GM19099 (cell line): ENCODE data around the gene ATG4B.

Experiments
- POLR2A ChIP-seq: IDR thresholded peaks from 3 replicates; pipeline ENCODE4 v1.6.1; 2011; ENCODE audit warnings: low read depth; ENCODE audit not compliant: insufficient read length; ENCODE audit errors: extremely low read depth

ATG4B gene

GRCh38 chr2:241612156-241613016 is 25.1 kb upstream of the ATG4B start:
- TF ChIP-seq POLR2A: no peak

GRCh38 chr2:241613017-241613780 is 24.3 kb upstream of the ATG4B start:
- TF ChIP-seq POLR2A: no peak

- TF ChIP-seq POLR2A: no peak
Observed at GRCh38 chr2:241615041-241615440, 22.5 kb upstream of the ATG4B start.

- no peak for TF ChIP-seq POLR2A
Observed at GRCh38 chr2:241615522-241616052, 21.9 kb upstream of the ATG4B start.

GRCh38 chr2:241616168-241617125 is 21.0 kb upstream of the ATG4B start:
- TF ChIP-seq POLR2A: no peak

DNA sequence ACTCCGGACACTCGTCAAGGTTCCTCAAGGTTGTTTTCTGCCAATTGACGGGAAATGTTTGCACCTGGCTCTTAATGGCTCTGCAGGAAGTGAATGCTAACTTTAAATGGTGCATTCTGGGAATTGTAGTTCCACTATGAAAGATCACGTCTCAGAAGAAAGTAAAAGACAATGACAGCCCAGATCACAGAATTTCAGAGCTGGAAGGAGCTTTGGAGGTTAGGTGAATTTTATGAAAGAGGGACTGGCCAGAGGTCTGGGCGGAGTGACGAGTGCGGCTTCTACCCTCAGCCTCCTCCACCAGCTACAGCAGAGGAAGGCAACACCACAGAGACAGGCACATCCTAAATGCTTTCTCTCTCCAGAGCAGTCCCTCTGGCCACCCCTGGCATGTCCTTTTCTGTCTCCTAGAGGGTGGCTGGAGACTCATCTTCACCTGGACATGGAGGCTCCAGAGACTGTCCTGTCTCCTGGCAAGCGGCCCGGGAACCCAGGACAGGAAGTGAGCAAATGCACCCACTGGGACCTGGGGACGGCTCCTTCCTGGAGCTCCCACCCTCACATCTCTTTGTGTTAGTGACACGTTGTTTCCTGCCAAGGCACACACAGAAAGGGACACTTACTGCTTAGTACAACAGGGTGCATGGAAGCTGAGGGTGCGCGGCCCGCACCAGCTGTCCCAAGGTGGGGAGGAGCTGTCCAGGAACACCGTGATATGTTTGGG is 19.9 kb upstream of the ATG4B start:
- TF ChIP-seq POLR2A: no peak

GRCh38 chr2:241618296-241618805 is 19.1 kb upstream of the ATG4B start:
- TF ChIP-seq POLR2A: no peak

GRCh38 chr2:241618829-241619228 is 18.7 kb upstream of the ATG4B start:
- no peak for TF ChIP-seq POLR2A

DNA sequence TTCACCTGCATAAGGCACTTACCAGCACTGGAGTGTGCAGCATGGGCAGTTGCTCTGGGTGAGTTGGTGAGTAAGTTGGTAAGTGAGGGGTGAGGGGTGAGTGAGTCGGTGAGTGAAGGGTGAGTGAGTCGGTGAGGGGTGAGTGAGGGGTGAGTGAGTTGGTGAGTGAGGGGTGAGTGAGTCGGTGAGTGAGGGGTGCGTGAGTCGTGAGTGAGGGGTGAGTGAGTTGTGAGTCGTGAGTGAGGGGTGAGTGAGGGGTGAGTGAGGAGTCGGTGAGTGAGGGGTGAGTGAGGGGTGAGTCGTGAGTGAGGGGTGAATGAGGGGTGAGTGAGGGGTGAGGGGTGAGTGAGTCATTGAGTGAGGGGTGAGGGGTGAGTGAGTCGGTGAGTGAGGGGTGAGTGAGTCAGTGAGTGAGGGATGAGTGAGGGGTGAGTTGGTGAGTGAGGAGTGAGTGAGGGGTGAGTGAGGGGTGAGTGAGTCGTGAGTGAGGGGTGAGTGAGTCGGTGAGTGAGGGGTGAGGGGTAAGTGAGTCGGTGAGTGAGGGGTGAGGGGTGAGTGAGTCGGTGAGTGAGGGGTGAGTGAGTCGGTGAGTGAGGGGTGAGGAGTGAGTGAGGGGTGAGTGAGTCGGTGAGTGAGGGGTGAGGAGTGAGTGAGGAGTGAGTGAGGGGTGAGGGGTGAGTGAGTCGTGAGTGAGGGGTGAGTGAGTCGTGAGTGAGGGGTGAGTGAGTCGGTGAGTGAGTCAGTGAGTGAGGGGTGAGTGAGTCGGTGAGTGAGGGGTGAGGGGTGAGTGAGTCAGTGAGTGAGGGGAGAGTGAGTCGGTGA is 17.7 kb upstream of the ATG4B start:
- TF ChIP-seq POLR2A: no peak

DNA sequence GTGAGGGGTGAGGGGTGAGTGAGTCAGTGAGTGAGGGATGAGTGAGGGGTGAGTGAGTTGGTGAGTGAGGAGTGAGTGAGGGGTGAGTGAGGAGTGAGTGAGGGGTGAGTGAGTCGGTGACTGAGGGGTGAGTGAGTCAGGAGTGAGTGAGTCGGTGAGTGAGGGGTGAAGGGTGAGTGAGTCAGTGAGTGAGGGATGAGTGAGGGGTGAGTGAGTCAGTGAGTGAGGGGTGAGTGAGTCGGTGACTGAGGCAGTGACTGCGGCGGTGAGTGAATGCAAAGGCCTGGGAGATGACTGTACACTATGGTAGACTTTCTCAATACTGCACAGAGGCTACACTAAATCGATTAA is 17.1 kb upstream of the ATG4B start:
- TF ChIP-seq POLR2A: no peak

DNA sequence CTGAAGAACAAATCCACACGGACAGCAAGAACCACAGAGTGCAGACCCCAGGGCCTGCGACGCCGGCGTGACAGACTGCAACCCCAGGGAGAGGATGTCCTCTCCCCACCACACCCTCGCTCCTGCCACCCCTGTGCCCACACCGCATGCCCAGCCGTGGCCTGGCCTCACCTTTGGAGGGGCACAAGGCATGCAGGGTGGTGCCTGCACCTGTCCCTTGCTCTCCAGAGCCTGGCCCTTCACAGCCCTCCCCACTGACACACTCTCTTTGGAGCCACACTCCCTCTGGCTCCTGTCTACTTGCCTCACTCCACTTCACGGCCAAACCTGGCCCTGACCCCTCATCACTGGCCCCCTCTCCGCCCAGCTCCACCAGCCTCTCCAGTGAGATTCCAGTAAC is 9.8 kb upstream of the ATG4B start:
- TF ChIP-seq POLR2A: no peak

- no peak for TF ChIP-seq POLR2A
Observed at GRCh38 chr2:241629762-241630435, 7.6 kb upstream of the ATG4B start.
